ENCODE data around the gene LMOD1.

GRCh38 chr1:201944639-201945038 is 1.7 kb downstream of the LMOD1 start:
- TF ChIP-seq CTCF (IDR thresholded peaks at IDR 0.05) (no peak), RAD21 (IDR thresholded peaks at IDR 0.05; ENCODE audit: low read length) (no peak), CHD2 (IDR thresholded peaks at IDR 0.05; ENCODE audit: low read length, partially characterized antibody) (no peak), NRF1 (IDR thresholded peaks at IDR 0.05; ENCODE audit: low read depth, low read length) (no peak), FOXM1 (IDR thresholded peaks at IDR 0.05; ENCODE audit: low read depth) (no peak), GABPA (IDR thresholded peaks at IDR 0.05; ENCODE audit: low read depth) (no peak), POLR2AphosphoS5 (IDR thresholded peaks at IDR 0.05; ENCODE audit: low read depth, low read length) (no peak), MXI1 (IDR thresholded peaks at IDR 0.05; ENCODE audit: low read depth, low read length) (no peak), MAX (IDR thresholded peaks at IDR 0.05; ENCODE audit: low read depth) (no peak), PBX3 (IDR thresholded peaks at IDR 0.05) (no peak)
